Measurements from ENCODE around the gene CACNG4. TPM values are rescaled to one million over a fixed set of nuclear protein-coding genes. Genes with fewer than 3 reads are reported as not detected.

CACNG4 gene
- total and polyA plus RNA-seq, 2 experiments from 2014 or later: 1.6 to 4.1 TPM

DNA sequence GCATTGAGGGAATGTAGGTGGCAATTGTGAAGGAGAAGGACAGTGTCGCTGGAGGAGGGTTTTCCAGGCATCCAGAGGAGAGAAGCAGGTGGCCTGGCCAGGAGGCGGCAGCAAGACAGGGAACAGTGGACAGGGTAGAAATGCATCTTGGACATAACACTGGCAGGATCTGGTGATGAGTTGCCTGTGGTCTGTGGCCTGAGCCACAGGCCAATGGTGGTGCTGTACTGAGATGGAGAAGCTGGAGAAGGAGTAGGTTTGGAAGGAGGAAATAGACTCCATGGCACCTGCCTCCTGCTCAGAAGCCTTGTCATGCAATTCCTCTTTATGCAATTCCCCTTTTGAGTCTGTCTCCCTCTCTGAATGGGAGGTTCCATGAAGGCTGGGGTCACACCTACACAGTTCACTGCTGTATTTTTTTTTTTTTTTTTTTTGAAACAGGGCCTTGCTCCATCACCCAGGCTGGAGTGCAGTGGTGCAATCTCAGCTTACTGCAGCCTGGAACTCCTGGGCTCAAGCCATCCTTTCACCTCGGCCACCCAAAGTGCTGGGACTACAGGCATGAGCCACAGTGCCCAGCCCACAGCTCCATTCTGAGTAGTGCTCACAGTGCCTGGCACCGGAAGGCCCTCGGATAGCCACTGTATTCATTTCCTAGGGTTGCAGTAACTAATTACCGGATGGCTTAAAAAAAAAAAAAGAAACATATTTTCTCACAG is 13.5 kb upstream of the CACNG4 start:
- Histone ChIP-seq H3K27me3 (ENCODE audit: insufficient read depth) (no peaks in the 10 kb centered on the region), H4K20me1 (replicated peaks; ENCODE audit: insufficient read depth) (no peaks in the 10 kb centered on the region), H3K27ac (ENCODE audit: low read depth) (no peak overlapping the region; the same call in 1 of the 2 replicates), H3K79me2 (replicated peaks; ENCODE audit: insufficient read depth) (no peaks in the 10 kb centered on the region), H3K9me2 (ENCODE audit: insufficient read depth) (0 out of 2 replicates have a peak, but pooled peaks cover 10% of the 10 kb centered on the region), H3K4me2 (peak overlapping the region; percentile 63; the same call in 1 of the 2 replicates), H2AFZ (no peak overlapping the region), H3K36me3 (ENCODE audit: insufficient read depth) (no peaks in the 10 kb centered on the region), H3K4me3 (no peak overlapping the region), H3K4me1 (ENCODE audit: insufficient read depth) (peaks cover 18% of the 10 kb centered on the region), H3F3A (replicated peaks; ENCODE audit: low read depth) (no peaks in the 10 kb centered on the region)
- no peak for TF ChIP-seq EZH2phosphoT487 (IDR thresholded peaks at IDR 0.05; ENCODE audit: unreplicated experiment)
- no peak for TF ChIP-seq ZNF114 (CRISPR knock-in tag; IDR thresholded peaks at IDR 0.05)
- no peak for TF ChIP-seq EZH2 (IDR thresholded peaks at IDR 0.05; ENCODE audit: low read depth, unreplicated experiment)
- TF ChIP-seq CREB1 (CRISPR knock-in tag; IDR thresholded peaks at IDR 0.05; ENCODE audit: low read depth): no peak
- TF ChIP-seq, protein P1, sequence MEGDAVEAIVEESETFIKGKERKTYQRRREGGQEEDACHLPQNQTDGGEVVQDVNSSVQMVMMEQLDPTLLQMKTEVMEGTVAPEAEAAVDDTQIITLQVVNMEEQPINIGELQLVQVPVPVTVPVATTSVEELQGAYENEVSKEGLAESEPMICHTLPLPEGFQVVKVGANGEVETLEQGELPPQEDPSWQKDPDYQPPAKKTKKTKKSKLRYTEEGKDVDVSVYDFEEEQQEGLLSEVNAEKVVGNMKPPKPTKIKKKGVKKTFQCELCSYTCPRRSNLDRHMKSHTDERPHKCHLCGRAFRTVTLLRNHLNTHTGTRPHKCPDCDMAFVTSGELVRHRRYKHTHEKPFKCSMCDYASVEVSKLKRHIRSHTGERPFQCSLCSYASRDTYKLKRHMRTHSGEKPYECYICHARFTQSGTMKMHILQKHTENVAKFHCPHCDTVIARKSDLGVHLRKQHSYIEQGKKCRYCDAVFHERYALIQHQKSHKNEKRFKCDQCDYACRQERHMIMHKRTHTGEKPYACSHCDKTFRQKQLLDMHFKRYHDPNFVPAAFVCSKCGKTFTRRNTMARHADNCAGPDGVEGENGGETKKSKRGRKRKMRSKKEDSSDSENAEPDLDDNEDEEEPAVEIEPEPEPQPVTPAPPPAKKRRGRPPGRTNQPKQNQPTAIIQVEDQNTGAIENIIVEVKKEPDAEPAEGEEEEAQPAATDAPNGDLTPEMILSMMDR (conservative IDR thresholded peaks at IDR 0.05; ENCODE audit: low read depth in 2 of 2): no peak
- no peak for TF ChIP-seq POLR2AphosphoS5 (IDR thresholded peaks at IDR 0.05; ENCODE audit: low read depth)
- no peak for TF ChIP-seq JUNB (IDR thresholded peaks at IDR 0.05; ENCODE audit: unreplicated experiment)
- TF ChIP-seq, protein P2, sequence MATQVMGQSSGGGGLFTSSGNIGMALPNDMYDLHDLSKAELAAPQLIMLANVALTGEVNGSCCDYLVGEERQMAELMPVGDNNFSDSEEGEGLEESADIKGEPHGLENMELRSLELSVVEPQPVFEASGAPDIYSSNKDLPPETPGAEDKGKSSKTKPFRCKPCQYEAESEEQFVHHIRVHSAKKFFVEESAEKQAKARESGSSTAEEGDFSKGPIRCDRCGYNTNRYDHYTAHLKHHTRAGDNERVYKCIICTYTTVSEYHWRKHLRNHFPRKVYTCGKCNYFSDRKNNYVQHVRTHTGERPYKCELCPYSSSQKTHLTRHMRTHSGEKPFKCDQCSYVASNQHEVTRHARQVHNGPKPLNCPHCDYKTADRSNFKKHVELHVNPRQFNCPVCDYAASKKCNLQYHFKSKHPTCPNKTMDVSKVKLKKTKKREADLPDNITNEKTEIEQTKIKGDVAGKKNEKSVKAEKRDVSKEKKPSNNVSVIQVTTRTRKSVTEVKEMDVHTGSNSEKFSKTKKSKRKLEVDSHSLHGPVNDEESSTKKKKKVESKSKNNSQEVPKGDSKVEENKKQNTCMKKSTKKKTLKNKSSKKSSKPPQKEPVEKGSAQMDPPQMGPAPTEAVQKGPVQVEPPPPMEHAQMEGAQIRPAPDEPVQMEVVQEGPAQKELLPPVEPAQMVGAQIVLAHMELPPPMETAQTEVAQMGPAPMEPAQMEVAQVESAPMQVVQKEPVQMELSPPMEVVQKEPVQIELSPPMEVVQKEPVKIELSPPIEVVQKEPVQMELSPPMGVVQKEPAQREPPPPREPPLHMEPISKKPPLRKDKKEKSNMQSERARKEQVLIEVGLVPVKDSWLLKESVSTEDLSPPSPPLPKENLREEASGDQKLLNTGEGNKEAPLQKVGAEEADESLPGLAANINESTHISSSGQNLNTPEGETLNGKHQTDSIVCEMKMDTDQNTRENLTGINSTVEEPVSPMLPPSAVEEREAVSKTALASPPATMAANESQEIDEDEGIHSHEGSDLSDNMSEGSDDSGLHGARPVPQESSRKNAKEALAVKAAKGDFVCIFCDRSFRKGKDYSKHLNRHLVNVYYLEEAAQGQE (IDR thresholded peaks at IDR 0.05; ENCODE audit: unreplicated experiment): no peak
- no peak for TF ChIP-seq STAT1 (IDR thresholded peaks at IDR 0.05; ENCODE audit: unreplicated experiment)
- no peak for TF ChIP-seq ZNF331 (CRISPR knock-in tag; IDR thresholded peaks at IDR 0.05; ENCODE audit: low read depth)
- TF ChIP-seq, protein P3, sequence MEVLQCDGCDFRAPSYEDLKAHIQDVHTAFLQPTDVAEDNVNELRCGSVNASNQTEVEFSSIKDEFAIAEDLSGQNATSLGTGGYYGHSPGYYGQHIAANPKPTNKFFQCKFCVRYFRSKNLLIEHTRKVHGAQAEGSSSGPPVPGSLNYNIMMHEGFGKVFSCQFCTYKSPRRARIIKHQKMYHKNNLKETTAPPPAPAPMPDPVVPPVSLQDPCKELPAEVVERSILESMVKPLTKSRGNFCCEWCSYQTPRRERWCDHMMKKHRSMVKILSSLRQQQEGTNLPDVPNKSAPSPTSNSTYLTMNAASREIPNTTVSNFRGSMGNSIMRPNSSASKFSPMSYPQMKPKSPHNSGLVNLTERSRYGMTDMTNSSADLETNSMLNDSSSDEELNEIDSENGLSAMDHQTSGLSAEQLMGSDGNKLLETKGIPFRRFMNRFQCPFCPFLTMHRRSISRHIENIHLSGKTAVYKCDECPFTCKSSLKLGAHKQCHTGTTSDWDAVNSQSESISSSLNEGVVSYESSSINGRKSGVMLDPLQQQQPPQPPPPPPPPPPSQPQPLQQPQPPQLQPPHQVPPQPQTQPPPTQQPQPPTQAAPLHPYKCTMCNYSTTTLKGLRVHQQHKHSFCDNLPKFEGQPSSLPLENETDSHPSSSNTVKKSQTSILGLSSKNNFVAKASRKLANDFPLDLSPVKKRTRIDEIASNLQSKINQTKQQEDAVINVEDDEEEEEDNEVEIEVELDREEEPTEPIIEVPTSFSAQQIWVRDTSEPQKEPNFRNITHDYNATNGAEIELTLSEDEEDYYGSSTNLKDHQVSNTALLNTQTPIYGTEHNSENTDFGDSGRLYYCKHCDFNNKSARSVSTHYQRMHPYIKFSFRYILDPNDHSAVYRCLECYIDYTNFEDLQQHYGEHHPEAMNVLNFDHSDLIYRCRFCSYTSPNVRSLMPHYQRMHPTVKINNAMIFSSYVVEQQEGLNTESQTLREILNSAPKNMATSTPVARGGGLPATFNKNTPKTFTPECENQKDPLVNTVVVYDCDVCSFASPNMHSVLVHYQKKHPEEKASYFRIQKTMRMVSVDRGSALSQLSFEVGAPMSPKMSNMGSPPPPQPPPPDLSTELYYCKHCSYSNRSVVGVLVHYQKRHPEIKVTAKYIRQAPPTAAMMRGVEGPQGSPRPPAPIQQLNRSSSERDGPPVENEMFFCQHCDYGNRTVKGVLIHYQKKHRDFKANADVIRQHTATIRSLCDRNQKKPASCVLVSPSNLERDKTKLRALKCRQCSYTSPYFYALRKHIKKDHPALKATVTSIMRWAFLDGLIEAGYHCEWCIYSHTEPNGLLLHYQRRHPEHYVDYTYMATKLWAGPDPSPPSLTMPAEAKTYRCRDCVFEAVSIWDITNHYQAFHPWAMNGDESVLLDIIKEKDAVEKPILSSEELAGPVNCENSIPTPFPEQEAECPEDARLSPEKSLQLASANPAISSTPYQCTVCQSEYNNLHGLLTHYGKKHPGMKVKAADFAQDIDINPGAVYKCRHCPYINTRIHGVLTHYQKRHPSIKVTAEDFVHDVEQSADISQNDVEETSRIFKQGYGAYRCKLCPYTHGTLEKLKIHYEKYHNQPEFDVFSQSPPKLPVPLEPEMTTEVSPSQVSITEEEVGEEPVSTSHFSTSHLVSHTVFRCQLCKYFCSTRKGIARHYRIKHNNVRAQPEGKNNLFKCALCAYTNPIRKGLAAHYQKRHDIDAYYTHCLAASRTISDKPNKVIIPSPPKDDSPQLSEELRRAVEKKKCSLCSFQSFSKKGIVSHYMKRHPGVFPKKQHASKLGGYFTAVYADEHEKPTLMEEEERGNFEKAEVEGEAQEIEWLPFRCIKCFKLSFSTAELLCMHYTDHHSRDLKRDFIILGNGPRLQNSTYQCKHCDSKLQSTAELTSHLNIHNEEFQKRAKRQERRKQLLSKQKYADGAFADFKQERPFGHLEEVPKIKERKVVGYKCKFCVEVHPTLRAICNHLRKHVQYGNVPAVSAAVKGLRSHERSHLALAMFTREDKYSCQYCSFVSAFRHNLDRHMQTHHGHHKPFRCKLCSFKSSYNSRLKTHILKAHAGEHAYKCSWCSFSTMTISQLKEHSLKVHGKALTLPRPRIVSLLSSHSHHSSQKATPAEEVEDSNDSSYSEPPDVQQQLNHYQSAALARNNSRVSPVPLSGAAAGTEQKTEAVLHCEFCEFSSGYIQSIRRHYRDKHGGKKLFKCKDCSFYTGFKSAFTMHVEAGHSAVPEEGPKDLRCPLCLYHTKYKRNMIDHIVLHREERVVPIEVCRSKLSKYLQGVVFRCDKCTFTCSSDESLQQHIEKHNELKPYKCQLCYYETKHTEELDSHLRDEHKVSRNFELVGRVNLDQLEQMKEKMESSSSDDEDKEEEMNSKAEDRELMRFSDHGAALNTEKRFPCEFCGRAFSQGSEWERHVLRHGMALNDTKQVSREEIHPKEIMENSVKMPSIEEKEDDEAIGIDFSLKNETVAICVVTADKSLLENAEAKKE (CRISPR knock-in tag; IDR thresholded peaks at IDR 0.05): no peak
- TF ChIP-seq NANOG (IDR thresholded peaks at IDR 0.05; ENCODE audit: borderline replicate concordance): no peak
- TF ChIP-seq, protein P4, sequence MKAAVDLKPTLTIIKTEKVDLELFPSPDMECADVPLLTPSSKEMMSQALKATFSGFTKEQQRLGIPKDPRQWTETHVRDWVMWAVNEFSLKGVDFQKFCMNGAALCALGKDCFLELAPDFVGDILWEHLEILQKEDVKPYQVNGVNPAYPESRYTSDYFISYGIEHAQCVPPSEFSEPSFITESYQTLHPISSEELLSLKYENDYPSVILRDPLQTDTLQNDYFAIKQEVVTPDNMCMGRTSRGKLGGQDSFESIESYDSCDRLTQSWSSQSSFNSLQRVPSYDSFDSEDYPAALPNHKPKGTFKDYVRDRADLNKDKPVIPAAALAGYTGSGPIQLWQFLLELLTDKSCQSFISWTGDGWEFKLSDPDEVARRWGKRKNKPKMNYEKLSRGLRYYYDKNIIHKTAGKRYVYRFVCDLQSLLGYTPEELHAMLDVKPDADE (IDR thresholded peaks at IDR 0.05): no peak
- no peak for DNase-seq (ENCODE audit: low spot score)
- Mint-ChIP-seq H3K9me3 (peaks cover 20% of the 10 kb centered on the region), H3K27me3 (ENCODE audit: insufficient read depth, low read depth, poor library complexity) (peaks cover 8% of the 10 kb centered on the region), H3K36me3 (ENCODE audit: low read depth) (peaks cover 8% of the 10 kb centered on the region; the same call in 2 of the 3 replicates), H3K4me3 (no peak overlapping the region), H3K27ac (no peak overlapping the region), H3K4me1 (peaks cover 27% of the 10 kb centered on the region)
- ATAC-seq: no peak; the same call in 2 of the 3 replicates

Data from GM23338 (cell line).